ENCODE results near the gene TENM4. TPM values are rescaled to one million over a fixed set of nuclear protein-coding genes. Genes with fewer than 3 reads are reported as not detected.

TENM4 gene
- total and polyA plus RNA-seq, 2 of the 13 experiments (the other 11 are each of a cell fraction or from before 2014, with no cell fraction given): not detected

GRCh38 chr11:78762105-78762504 lies 678.7 kb downstream of the TENM4 start:
- BruUV-seq (replicated peaks): no TSS peak
- no peaks in the 10 kb centered on the region for H3K36me3 ChIP-seq (replicated peaks in 1 of 2; ENCODE audit: control insufficient read depth in 1 of 2, insufficient read depth in 2 of 2, low read length in 2 of 2)
- H3K4me1 ChIP-seq (ENCODE audit: insufficient read depth, low read length): no peaks in the 10 kb centered on the region
- in situ Hi-C loops (cut with HindIII; ENCODE audit: extremely low pct_ligation_motif_present, low pct_unique_long_range_greater_than_20kb) (no loop called here), intact Hi-C loops (cut with micrococcal nuclease; ENCODE audit: unreplicated experiment) (no loop called here)
- FAIRE-seq (no peak), ATAC-seq (no peak), DNase-seq (ENCODE audit: low spot score) (no peak)
- peaks cover 3 to 16% of the 10 kb centered on the region in 2 experiments; a peak in 2 of 5 replicates for H3K27me3 ChIP-seq (ENCODE audit: control insufficient read depth in 1 of 2, insufficient read depth in 2 of 2, low read length in 2 of 2)
- no peaks in the 10 kb centered on the region for H3K9me3 ChIP-seq (ENCODE audit: low read length)
- no peak overlapping the region for H3K9ac ChIP-seq (ENCODE audit: insufficient read depth, low read depth, low read length)
- POLR2A ChIA-PET: no interaction called here
- 29% methylated on average over 3 of the region's 3 CpGs for WGBS (ENCODE audit: low lambda C conversion rate)
- H3K79me2 ChIP-seq (ENCODE audit: insufficient read depth, low read length): no peaks in the 10 kb centered on the region
- TF ChIP-seq ZNF766 (CRISPR knock-in tag; IDR thresholded peaks at IDR 0.05; ENCODE audit: borderline replicate concordance) (no peak), UBTF (CRISPR knock-in tag; IDR thresholded peaks at IDR 0.05) (no peak), ZFYVE20 (CRISPR knock-in tag; IDR thresholded peaks at IDR 0.05; ENCODE audit: borderline replicate concordance, low read depth) (no peak), SP5 (CRISPR knock-in tag; IDR thresholded peaks at IDR 0.05; ENCODE audit: borderline replicate concordance, low read depth) (no peak), CBFB (CRISPR knock-in tag; IDR thresholded peaks at IDR 0.05) (no peak), KLF13 (CRISPR knock-in tag; IDR thresholded peaks at IDR 0.05) (no peak), KLF9 (CRISPR knock-in tag; IDR thresholded peaks at IDR 0.05; ENCODE audit: low read depth) (no peak), ZNF761 (CRISPR knock-in tag; conservative IDR thresholded peaks at IDR 0.05) (no peak), RXRA (CRISPR knock-in tag; IDR thresholded peaks at IDR 0.05) (no peak), FOSL2 (CRISPR knock-in tag; IDR thresholded peaks at IDR 0.05) (no peak), PRDM10 (CRISPR knock-in tag; IDR thresholded peaks at IDR 0.05; ENCODE audit: low read depth) (no peak), MTERF4 (CRISPR knock-in tag; IDR thresholded peaks at IDR 0.05) (no peak), ZNF292 (CRISPR knock-in tag; IDR thresholded peaks at IDR 0.05; ENCODE audit: borderline replicate concordance, low read depth) (no peak), PAXIP1 (CRISPR knock-in tag; conservative IDR thresholded peaks at IDR 0.05) (no peak)
- H3K4me3 ChIP-seq (replicated peaks in 1 of 3; ENCODE audit: insufficient read depth in 1 of 3, low read depth in 2 of 3, low read length in 3 of 3): no peak overlapping the region
- H4K20me1 ChIP-seq (ENCODE audit: insufficient read depth, low read length): no peaks in the 10 kb centered on the region
- H2AFZ ChIP-seq (ENCODE audit: low read length): no peak overlapping the region
- H3K27ac ChIP-seq (ENCODE audit: extremely low read length, insufficient read depth, low read length): no peak overlapping the region
- CTCF ChIA-PET (ENCODE audit: low intra/inter-chr PET ratio, low total read pairs): no interaction called here
- no peak overlapping the region for H3K4me2 ChIP-seq (ENCODE audit: low read depth, low read length)

Data from HepG2 (cell line).